ENCODE data around the gene FAM3B. TPM values are rescaled to one million over a fixed set of nuclear protein-coding genes. Genes with fewer than 3 reads are reported as not detected.
A peak's percentile ranks its signal among the peaks of the same experiment; 100 is the strongest.

FAM3B gene
- total RNA-seq, 4 donors from 2014 or later = 0.59 to 4.6 (median 1.8) TPM

DNA sequence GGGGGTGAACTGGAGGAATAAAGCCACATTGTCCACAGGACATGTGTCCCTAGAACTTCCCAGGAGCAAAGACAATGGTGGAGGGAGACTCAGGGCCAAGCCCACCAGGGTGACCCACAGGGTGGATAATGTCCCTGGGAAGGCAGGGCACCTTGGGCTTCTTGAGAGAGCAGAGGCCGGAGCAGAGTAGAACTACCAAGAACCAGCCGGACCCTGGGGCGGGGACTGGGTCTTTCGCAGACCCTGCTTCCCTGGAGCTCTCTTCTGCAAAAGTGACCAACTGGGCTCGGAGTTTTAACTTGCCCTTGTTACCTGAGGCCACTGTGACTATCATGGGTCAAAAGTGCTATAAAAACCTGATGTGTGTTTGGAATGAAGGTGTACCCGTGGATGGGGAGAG is 875 bp upstream of the FAM3B start:
- WGBS, 2 donors = 90 to 92% methylated on average over 6 of the region's 6 CpGs
- H3K4me3 ChIP-seq (ENCODE audit: low read depth, poor library complexity, severe bottlenecking) = no peak overlapping the region
- intact Hi-C loops (cut with DNase I; ENCODE audit: low total_unique reads) = no loop called here

DNA sequence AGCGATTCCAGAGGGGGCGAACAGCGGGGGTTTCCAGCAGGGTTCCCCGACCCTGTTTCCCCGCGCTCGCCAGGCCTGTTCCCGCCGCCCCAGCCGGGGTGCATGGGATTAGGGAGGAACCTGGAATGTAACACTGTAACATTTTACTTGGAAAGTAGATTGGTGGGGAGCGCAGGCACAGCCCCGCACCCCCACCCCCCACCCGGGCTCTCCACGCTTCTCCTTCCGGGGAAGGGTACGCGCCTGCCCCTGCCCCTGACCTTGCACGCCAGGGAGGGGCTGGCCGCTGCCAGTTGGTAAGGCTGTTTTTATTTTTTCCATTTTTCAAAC is 427 bp downstream of the FAM3B start:
- no peak for TF ChIP-seq POLR2A (IDR thresholded peaks at IDR 0.05)
- TF ChIP-seq, protein P1, sequence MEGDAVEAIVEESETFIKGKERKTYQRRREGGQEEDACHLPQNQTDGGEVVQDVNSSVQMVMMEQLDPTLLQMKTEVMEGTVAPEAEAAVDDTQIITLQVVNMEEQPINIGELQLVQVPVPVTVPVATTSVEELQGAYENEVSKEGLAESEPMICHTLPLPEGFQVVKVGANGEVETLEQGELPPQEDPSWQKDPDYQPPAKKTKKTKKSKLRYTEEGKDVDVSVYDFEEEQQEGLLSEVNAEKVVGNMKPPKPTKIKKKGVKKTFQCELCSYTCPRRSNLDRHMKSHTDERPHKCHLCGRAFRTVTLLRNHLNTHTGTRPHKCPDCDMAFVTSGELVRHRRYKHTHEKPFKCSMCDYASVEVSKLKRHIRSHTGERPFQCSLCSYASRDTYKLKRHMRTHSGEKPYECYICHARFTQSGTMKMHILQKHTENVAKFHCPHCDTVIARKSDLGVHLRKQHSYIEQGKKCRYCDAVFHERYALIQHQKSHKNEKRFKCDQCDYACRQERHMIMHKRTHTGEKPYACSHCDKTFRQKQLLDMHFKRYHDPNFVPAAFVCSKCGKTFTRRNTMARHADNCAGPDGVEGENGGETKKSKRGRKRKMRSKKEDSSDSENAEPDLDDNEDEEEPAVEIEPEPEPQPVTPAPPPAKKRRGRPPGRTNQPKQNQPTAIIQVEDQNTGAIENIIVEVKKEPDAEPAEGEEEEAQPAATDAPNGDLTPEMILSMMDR (IDR thresholded peaks at IDR 0.05) = no peak
- intact Hi-C loops (cut with DNase I; ENCODE audit: low total_unique reads) = no loop called here
- WGBS, 2 donors = 13 to 16% methylated on average over 14 to 19 of the region's 19 CpGs
- peak overlapping the region; percentile 16 for H3K4me3 ChIP-seq (ENCODE audit: low read depth, poor library complexity, severe bottlenecking)
- no peak for DNase-seq (ENCODE audit: low spot score in 2 of 2)

More for the DNA sequence above, 875 bp upstream of the FAM3B start:
- no peak for TF ChIP-seq POLR2A (IDR thresholded peaks at IDR 0.05)
- TF ChIP-seq, protein P1 (IDR thresholded peaks at IDR 0.05) = no peak
- DNase-seq (ENCODE audit: low spot score in 2 of 2) = no peak

DNA sequence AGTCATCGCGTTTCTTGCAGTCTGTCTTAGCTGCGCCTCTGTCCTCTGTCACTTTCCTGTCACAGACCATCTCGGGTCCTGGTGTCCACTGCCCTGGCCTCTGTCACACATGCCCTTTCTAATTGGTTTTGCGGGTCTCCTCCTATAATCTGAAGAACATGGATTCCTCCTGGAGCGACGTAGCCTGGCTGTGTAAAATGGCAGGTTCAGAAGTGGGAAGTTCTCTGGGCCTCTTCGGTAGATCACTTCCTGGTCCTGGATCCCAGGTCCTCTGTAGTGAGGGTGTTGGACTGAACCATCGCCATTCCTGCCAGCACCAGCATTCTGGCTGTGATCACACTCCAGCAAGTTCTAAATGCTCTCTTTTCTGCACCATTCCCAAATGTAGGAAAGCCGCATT is 857 bp downstream of the FAM3B start:
- DNase-seq (ENCODE audit: low spot score in 2 of 2) = no peak
- intact Hi-C loops (cut with DNase I; ENCODE audit: low total_unique reads) = no loop called here
- TF ChIP-seq POLR2A (IDR thresholded peaks at IDR 0.05) = no peak
- TF ChIP-seq, protein P1 (IDR thresholded peaks at IDR 0.05) = no peak
- 72 to 81% methylated on average over 10 of the region's 10 CpGs for WGBS, 2 donors
- no peak overlapping the region for H3K4me3 ChIP-seq (ENCODE audit: low read depth, poor library complexity, severe bottlenecking)

DNA sequence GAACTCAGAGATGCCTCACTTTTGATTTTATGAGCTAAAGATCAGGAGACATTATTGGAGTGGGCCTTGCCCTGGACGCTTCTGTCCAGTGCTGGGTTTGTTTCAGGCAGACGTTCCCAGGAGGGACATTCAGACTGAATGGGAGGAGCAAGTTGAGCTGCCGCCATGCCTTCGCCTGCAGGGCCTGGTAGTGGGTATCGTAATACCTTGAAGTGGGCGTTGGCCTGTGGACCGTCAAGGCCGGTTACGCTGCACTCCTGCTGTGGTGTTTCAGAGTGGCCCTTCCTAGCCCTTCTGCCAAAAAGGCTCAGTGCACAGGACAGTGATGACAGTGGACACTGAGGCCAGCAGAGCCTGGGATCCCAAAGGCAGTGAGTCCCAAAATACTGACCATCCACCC is 1.6 kb downstream of the FAM3B start:
- no peak for TF ChIP-seq POLR2A (IDR thresholded peaks at IDR 0.05)
- TF ChIP-seq, protein P1 (IDR thresholded peaks at IDR 0.05) = no peak
- WGBS, 2 donors = 86 to 92% methylated on average over 8 to 9 of the region's 9 CpGs
- no peak overlapping the region for H3K4me3 ChIP-seq (ENCODE audit: low read depth, poor library complexity, severe bottlenecking)
- intact Hi-C loops (cut with DNase I; ENCODE audit: low total_unique reads) = no loop called here
- DNase-seq (ENCODE audit: low spot score in 2 of 2) = no peak

DNA sequence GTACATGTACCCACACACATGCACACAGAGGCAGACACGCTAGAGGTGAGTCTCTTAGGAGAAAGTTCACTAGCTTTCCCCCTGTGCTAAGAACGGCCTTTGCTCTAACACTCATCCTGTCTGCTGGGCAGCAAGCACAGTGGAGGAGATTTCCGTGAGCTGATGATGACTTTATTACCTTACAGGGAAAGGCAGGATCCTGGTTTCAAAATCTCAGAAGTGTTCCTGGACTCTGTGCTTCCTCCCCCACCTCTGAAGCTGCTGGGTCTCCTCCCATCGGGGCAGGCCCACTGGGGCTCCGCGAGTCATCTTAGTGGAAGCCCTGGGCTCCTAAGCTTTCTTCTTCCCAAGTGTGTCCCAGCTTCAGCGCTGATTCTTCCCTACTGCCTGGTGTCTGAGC is 2.7 kb downstream of the FAM3B start:
- intact Hi-C loops (cut with DNase I; ENCODE audit: low total_unique reads) = no loop called here
- TF ChIP-seq, protein P1 (IDR thresholded peaks at IDR 0.05) = no peak
- no peak for TF ChIP-seq POLR2A (IDR thresholded peaks at IDR 0.05)
- no peak for DNase-seq (ENCODE audit: low spot score in 2 of 2)
- WGBS, 2 donors = 72 to 86% methylated on average over 7 of the region's 7 CpGs
- H3K4me3 ChIP-seq (ENCODE audit: low read depth, poor library complexity, severe bottlenecking) = no peak overlapping the region

DNA sequence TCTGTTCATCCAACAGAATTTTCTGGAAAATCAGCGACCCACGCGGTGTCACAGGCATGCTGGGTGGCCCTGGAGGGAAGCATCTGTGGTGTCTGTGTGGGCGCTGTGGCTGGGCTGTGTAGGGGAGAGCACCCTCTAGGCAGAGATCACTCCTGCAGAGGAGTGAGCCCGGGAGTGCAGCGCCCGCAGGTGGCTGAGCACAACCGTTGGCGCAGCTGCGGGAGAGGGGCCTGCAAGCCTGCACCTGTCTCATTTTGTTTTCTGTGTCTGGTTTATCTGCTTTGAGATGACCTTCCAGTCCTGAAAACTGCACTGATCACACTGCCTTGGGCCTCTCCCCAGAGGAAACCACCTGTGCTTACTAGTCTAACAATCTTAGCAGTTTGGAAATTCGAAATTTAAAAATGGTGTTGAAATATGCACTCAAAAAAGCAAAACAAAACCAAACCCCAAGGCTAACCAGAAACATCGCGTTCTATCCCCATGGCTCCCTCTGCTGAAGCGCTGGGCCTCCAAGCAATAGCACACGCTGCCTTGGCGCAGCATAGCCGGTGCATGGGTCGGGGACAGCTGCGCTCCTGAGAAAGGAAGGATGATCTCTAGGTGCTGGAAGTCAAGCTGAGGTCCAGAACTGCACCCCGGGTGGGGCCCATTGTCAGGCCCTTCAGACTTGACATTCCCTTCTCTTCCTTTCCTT is 4.8 kb downstream of the FAM3B start:
- no peak for TF ChIP-seq POLR2A (IDR thresholded peaks at IDR 0.05)
- TF ChIP-seq, protein P1 (IDR thresholded peaks at IDR 0.05) = no peak
- DNase-seq (ENCODE audit: low spot score in 2 of 2) = no peak
- 72 to 79% methylated on average over 20 of the region's 20 CpGs for WGBS, 2 donors
- intact Hi-C loops (cut with DNase I; ENCODE audit: low total_unique reads) = no loop called here
- no peak overlapping the region for H3K4me3 ChIP-seq (ENCODE audit: low read depth, poor library complexity, severe bottlenecking)

Measured in lower leg skin (tissue), 4 donors.